SU-DHL-6 (cell line): ENCODE results near the gene EMX1.

Experiments
- EZH2phosphoT487 ChIP-seq: fragments of 200-600 bp; sonication (generic), shearing (Covaris generic); conservative IDR thresholded peaks from 2 replicates; pipeline ENCODE4 v1.6.1; 2018; ENCODE audit warnings: mild to moderate bottlenecking, antibody characterized with exemption, low read length, moderate library complexity, mixed read lengths
- TF ChIP-seq, protein P1 (sequence below): fragments of 200-600 bp; sonication (generic); IDR thresholded peaks from one replicate; pipeline ENCODE4 v1.5.1; 2017; ENCODE audit warnings: antibody characterized with exemption, mild to moderate bottlenecking, low read length, moderate library complexity; ENCODE audit not compliant: insufficient read depth, poor library complexity, severe bottlenecking

DNA sequence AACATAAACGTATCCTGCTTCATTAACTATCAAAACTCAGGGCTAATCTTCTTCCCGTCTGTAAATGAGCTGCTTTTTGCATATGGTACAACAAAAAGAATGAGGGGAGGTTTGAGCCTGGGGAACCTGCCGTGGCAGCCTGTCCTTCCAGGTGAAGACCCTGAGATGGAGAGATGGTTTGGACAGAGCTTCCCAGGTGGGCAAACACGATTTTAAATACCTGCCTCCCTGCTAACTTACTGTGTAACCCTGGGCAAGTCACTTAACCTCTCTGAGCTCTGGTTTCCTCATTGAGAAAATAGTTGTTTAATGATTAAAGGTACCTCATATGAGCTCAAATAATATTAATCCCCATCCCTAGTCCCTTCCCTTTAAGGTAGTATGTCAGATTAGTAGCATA lies 9.0 kb downstream of the EMX1 start:
- TF ChIP-seq, protein P1, sequence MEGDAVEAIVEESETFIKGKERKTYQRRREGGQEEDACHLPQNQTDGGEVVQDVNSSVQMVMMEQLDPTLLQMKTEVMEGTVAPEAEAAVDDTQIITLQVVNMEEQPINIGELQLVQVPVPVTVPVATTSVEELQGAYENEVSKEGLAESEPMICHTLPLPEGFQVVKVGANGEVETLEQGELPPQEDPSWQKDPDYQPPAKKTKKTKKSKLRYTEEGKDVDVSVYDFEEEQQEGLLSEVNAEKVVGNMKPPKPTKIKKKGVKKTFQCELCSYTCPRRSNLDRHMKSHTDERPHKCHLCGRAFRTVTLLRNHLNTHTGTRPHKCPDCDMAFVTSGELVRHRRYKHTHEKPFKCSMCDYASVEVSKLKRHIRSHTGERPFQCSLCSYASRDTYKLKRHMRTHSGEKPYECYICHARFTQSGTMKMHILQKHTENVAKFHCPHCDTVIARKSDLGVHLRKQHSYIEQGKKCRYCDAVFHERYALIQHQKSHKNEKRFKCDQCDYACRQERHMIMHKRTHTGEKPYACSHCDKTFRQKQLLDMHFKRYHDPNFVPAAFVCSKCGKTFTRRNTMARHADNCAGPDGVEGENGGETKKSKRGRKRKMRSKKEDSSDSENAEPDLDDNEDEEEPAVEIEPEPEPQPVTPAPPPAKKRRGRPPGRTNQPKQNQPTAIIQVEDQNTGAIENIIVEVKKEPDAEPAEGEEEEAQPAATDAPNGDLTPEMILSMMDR, result no peak
- no peak for TF ChIP-seq EZH2phosphoT487
